Gastroesophageal sphincter (tissue), 3 donors: Measurements from ENCODE around the gene OR1G1.

ENCODE experiments used
- POLR2A ChIP-seq, 2 donors: fragments of 450-650 bp; IDR thresholded peaks; one replicate each; pipeline ENCODE4 v1.6.1; 2017; ENCODE audit warnings: antibody characterized with exemption in 2 of 2, mild to moderate bottlenecking in 2 of 2, moderate library complexity in 1 of 2
- POLR2AphosphoS5 ChIP-seq: sonication (generic); formaldehyde crosslinking; IDR thresholded peaks from one replicate; pipeline ENCODE4 v1.6.1; 2017; ENCODE audit warnings: antibody characterized with exemption
- TF ChIP-seq, protein P1 (sequence below), 4 experiments: fragments of 200-600 bp in 2 of 4; fragments of 450-650 bp in 2 of 4; sonication (generic) in 1 of 4; IDR thresholded peaks; one replicate each; pipeline ENCODE4 v1.5.1; 2017 to 2019; ENCODE audit warnings: antibody characterized with exemption in 4 of 4, mild to moderate bottlenecking in 2 of 4, moderate library complexity in 2 of 4

GRCh38 chr17:3127451-3127850 is at the start of gene OR1G1:
- TF ChIP-seq, protein P1, sequence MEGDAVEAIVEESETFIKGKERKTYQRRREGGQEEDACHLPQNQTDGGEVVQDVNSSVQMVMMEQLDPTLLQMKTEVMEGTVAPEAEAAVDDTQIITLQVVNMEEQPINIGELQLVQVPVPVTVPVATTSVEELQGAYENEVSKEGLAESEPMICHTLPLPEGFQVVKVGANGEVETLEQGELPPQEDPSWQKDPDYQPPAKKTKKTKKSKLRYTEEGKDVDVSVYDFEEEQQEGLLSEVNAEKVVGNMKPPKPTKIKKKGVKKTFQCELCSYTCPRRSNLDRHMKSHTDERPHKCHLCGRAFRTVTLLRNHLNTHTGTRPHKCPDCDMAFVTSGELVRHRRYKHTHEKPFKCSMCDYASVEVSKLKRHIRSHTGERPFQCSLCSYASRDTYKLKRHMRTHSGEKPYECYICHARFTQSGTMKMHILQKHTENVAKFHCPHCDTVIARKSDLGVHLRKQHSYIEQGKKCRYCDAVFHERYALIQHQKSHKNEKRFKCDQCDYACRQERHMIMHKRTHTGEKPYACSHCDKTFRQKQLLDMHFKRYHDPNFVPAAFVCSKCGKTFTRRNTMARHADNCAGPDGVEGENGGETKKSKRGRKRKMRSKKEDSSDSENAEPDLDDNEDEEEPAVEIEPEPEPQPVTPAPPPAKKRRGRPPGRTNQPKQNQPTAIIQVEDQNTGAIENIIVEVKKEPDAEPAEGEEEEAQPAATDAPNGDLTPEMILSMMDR (IDR thresholded peaks at IDR 0.05): no peak
- TF ChIP-seq POLR2AphosphoS5: no peak
- no peak for TF ChIP-seq POLR2A (IDR thresholded peaks at IDR 0.05)
